Keratinocyte (primary cell): ENCODE measurements around the gene APOM. TPM values are rescaled to one million over a fixed set of nuclear protein-coding genes. Genes with fewer than 3 reads are reported as not detected.

Source experiments
- DNase-seq: peaks from one replicate; pipeline ENCODE4 v3.0.0-alpha.2; 2011; ENCODE audit warnings: low read depth, missing footprints, low spot score
- FAIRE-seq: peaks from 2 replicates; lab custom pipeline; 2011; peaks lifted over from hg19 to GRCh38; lab: Jason Lieb, UNC
- H2AFZ ChIP-seq: 2 replicates; pipeline ENCODE4 v1.6.0; 2012; ENCODE audit warnings: low read length, control low read depth, inconsistent platforms; ENCODE audit not compliant: control insufficient read depth
- H3K27ac ChIP-seq: 2 replicates; pipeline ENCODE4 v1.5.1; 2011; ENCODE audit warnings: low read length; ENCODE audit not compliant: control insufficient read depth, insufficient read depth
- H3K27me3 ChIP-seq: 3 replicates; pipeline ENCODE4 v1.6.0; 2011; ENCODE audit warnings: low read length; ENCODE audit not compliant: control insufficient read depth, insufficient read depth; ENCODE audit errors: extremely low read depth
- H3K36me3 ChIP-seq, 2 experiments: 2 replicates in 1 of 2; 3 replicates in 1 of 2; pipeline ENCODE4 v1.5.1; 2011; ENCODE audit warnings: low read length in 2 of 2, mild to moderate bottlenecking in 1 of 2; ENCODE audit not compliant: control insufficient read depth in 2 of 2, insufficient read depth in 2 of 2; ENCODE audit errors: extremely low read depth in 1 of 2
- H3K4me1 ChIP-seq: 3 replicates; pipeline ENCODE4 v1.5.1; 2011; ENCODE audit warnings: low read length; ENCODE audit not compliant: control insufficient read depth, insufficient read depth; ENCODE audit errors: extremely low read depth
- H3K4me2 ChIP-seq: 3 replicates; pipeline ENCODE4 v1.6.0; 2011; ENCODE audit warnings: low read depth, low read length; ENCODE audit not compliant: control insufficient read depth, insufficient read depth; ENCODE audit errors: extremely low read depth
- H3K4me3 ChIP-seq, 3 experiments: fragments of 200-600 bp in 1 of 3; sonication (generic) in 1 of 3; 2 replicates in 2 of 3; 3 replicates in 1 of 3; pipeline ENCODE4 v1.5.1; 2011 to 2016; ENCODE audit warnings: low read length in 3 of 3, mild to moderate bottlenecking in 3 of 3, control low read depth in 2 of 3, inconsistent platforms in 1 of 3, low read depth in 1 of 3, mixed read lengths in 1 of 3, mixed run types in 1 of 3, moderate library complexity in 1 of 3; ENCODE audit not compliant: control insufficient read depth in 2 of 3, insufficient read depth in 2 of 3; ENCODE audit errors: extremely low read depth in 1 of 3
- H3K79me2 ChIP-seq: 2 replicates; pipeline ENCODE4 v1.6.0; 2012; ENCODE audit warnings: low read length; ENCODE audit not compliant: control insufficient read depth, insufficient read depth
- H3K9ac ChIP-seq: 3 replicates; pipeline ENCODE4 v1.6.0; 2011; ENCODE audit warnings: low read length; ENCODE audit not compliant: control insufficient read depth, insufficient read depth; ENCODE audit errors: extremely low read depth
- H3K9me1 ChIP-seq: 3 replicates; pipeline ENCODE4 v1.6.0; 2011; ENCODE audit warnings: low read length; ENCODE audit not compliant: control insufficient read depth, insufficient read depth; ENCODE audit errors: extremely low read depth
- H3K9me3 ChIP-seq: 2 replicates; pipeline ENCODE4 v1.5.1; 2012; ENCODE audit warnings: low read depth, low read length; ENCODE audit not compliant: control insufficient read depth
- H4K20me1 ChIP-seq: 3 replicates; pipeline ENCODE4 v1.6.0; 2011; ENCODE audit warnings: low read length; ENCODE audit not compliant: control insufficient read depth, insufficient read depth; ENCODE audit errors: extremely low read depth
- EZH2 ChIP-seq: IDR thresholded peaks from one replicate; pipeline ENCODE4 v1.6.1; 2012; ENCODE audit warnings: inconsistent platforms, mild to moderate bottlenecking, low read length, moderate library complexity
- dilution Hi-C: fragments of 300-500 bp; cut with MboI; formaldehyde crosslinking; loops from one replicate; pipeline ENCODE4 v1.7.0; 2020; ENCODE audit warnings: low sequenced_read_pairs; ENCODE audit not compliant: extremely low pct_ligation_motif_present
- polyA plus RNA-seq, 5 experiments: library from polyadenylated mRNA; depleted of rRNA in 3 of 5; stranded (reverse) in 3 of 5; stranded (forward) in 1 of 5; unstranded in 1 of 5; fragments of >200 nt; gene quantifications; 1 replicate in 1 of 5; 2 replicates in 3 of 5; 3 replicates in 1 of 5; pipeline versions ENCODE4 v1.2.1 to v1.2.3, GENCODE V29; 2011 to 2012; ENCODE audit warnings: missing spikeins in 2 of 5, low read depth in 1 of 5, low replicate concordance in 1 of 5
- TF ChIP-seq, protein P1 (sequence below), 3 experiments: IDR thresholded peaks in 1 of 3; conservative IDR thresholded peaks in 1 of 3; optimal IDR thresholded peaks in 1 of 3; 2 replicates in 2 of 3; 3 replicates in 1 of 3; pipeline versions ENCODE3 to v1.5.1; 2011; ENCODE audit warnings: low read length in 3 of 3, mild to moderate bottlenecking in 3 of 3, moderate library complexity in 2 of 3, control low read depth in 1 of 3, inconsistent platforms in 1 of 3; ENCODE audit not compliant: insufficient read depth in 2 of 3; ENCODE audit errors: extremely low read depth in 1 of 3

APOM gene
- polyA plus RNA-seq, 1 donor (not counting 4 experiments of a cell fraction or from before 2014, with no cell fraction given) = 1.4 TPM

DNA sequence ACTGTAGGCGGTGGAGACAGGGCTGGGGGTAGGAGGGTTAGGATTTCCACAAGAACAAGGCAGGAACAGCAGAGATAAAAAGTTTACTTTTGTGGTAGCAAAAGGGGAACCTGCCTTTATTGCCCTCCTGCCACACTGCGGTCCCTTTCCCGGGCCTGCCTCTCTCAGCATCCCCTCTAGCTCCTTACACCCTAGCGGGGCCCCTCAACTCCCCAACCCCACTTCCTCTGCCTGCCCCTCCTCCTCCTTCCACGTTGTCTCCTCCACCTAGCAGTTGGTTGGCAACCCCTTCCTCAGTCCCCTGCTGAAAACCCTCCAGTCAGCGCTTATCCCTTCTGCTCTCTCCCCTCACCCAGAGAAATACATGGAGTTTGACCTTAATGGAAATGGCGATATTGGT, 39.9 kb upstream of the APOM start:
- Histone ChIP-seq H3K9me1 (no peaks in the 10 kb centered on the region), H3K4me3 (no peak overlapping the region), H3K9ac (no peak overlapping the region), H3K27ac (no peak overlapping the region), H3K79me2 (no peaks in the 10 kb centered on the region), H4K20me1 (no peaks in the 10 kb centered on the region), H3K4me2 (no peak overlapping the region), H3K27me3 (no peaks in the 10 kb centered on the region), H3K36me3 (no peaks in the 10 kb centered on the region), H3K9me3 (no peaks in the 10 kb centered on the region), H2AFZ (no peak overlapping the region), H3K4me1 (no peaks in the 10 kb centered on the region)
- no peak for FAIRE-seq
- TF ChIP-seq EZH2 = no peak
- TF ChIP-seq, protein P1, sequence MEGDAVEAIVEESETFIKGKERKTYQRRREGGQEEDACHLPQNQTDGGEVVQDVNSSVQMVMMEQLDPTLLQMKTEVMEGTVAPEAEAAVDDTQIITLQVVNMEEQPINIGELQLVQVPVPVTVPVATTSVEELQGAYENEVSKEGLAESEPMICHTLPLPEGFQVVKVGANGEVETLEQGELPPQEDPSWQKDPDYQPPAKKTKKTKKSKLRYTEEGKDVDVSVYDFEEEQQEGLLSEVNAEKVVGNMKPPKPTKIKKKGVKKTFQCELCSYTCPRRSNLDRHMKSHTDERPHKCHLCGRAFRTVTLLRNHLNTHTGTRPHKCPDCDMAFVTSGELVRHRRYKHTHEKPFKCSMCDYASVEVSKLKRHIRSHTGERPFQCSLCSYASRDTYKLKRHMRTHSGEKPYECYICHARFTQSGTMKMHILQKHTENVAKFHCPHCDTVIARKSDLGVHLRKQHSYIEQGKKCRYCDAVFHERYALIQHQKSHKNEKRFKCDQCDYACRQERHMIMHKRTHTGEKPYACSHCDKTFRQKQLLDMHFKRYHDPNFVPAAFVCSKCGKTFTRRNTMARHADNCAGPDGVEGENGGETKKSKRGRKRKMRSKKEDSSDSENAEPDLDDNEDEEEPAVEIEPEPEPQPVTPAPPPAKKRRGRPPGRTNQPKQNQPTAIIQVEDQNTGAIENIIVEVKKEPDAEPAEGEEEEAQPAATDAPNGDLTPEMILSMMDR (optimal IDR thresholded peaks at IDR 0.05 in 1 of 3, IDR thresholded peaks at IDR 0.05 in 1 of 3, conservative IDR thresholded peaks at IDR 0.05 in 1 of 3; ENCODE audit: extremely low read depth in 1 of 3, insufficient read depth in 2 of 3, low read length in 3 of 3) = no peak
- no peak for DNase-seq
- dilution Hi-C loops = no loop called here

DNA sequence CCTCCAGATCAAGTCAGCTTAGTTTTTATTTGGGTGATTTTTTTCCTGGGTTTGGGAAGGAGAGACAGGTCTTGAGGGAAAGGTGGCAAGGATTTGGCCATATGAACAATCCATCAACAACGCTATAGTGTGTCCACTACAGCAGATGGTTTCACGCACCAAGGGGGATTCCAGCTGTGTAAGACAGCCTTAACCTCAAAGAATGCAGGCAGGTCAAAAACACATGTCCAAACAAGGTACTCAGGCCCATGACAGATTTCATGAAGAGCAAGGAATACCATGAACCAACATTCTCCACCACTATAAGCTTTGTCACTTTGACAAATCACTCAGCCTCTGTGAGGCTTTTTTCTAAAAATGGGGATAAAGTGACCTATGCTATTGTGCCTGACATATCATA, 38.7 kb upstream of the APOM start:
- Histone ChIP-seq H3K79me2 (peaks cover 12% of the 10 kb centered on the region), H3K4me2 (no peak overlapping the region), H3K27ac (no peak overlapping the region), H3K9me3 (no peaks in the 10 kb centered on the region), H3K4me1 (peaks cover 5% of the 10 kb centered on the region), H4K20me1 (peaks cover 3% of the 10 kb centered on the region), H3K36me3 (peaks cover 0 to 1% of the 10 kb centered on the region in 2 experiments), H3K4me3 (no peak overlapping the region), H3K27me3 (no peaks in the 10 kb centered on the region), H2AFZ (no peak overlapping the region), H3K9me1 (no peaks in the 10 kb centered on the region), H3K9ac (no peak overlapping the region)
- dilution Hi-C loops = no loop called here
- DNase-seq = no peak
- no peak for FAIRE-seq
- TF ChIP-seq EZH2 = no peak
- TF ChIP-seq, protein P1 (optimal IDR thresholded peaks at IDR 0.05 in 1 of 3, IDR thresholded peaks at IDR 0.05 in 1 of 3, conservative IDR thresholded peaks at IDR 0.05 in 1 of 3; ENCODE audit: extremely low read depth in 1 of 3, insufficient read depth in 2 of 3, low read length in 3 of 3) = no peak
